Suprapubic skin (tissue), 4 donors: ENCODE results near the gene SFMBT1.

ENCODE experiments used
- CTCF ChIP-seq, 2 donors: fragments of 200-600 bp in 1 of 2; fragments of 450-650 bp in 1 of 2; sonication (generic) in 1 of 2; IDR thresholded peaks; one replicate each; pipeline ENCODE4 v1.5.1; 2016 to 2019; ENCODE audit warnings: antibody characterized with exemption in 2 of 2, mild to moderate bottlenecking in 1 of 2, moderate library complexity in 1 of 2
- EP300 ChIP-seq: sonication (generic); formaldehyde crosslinking; IDR thresholded peaks from one replicate; pipeline ENCODE4 v1.6.1; 2017; ENCODE audit warnings: antibody characterized with exemption
- POLR2A ChIP-seq, 2 donors: fragments of 450-650 bp; IDR thresholded peaks; one replicate each; pipeline ENCODE4 v1.6.1; 2017; ENCODE audit warnings: antibody characterized with exemption in 2 of 2, mild to moderate bottlenecking in 2 of 2, moderate library complexity in 2 of 2
- POLR2AphosphoS5 ChIP-seq, 3 donors: sonication (generic); formaldehyde crosslinking; IDR thresholded peaks; one replicate each; pipeline ENCODE4 v1.6.1; 2017; ENCODE audit warnings: antibody characterized with exemption in 3 of 3

DNA sequence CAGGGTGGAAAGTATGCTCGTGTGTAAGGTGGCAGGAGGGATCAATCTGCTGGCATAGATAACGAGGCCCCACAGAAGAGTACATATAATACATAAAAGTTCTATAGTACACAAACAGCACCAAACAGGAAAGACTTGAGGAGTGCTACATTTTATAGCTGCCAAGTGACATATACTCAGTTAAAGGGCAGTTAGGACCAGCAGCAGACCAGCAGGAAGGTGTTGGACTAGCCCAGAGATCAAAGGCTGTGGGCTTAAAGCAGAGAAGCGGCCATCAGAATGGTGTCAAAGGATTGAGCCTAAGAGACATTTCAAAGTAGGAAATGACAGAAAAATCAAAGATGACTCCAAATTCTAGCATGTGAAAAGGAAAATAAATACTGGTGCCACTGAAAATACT lies 34.5 kb downstream of the SFMBT1 start:
- TF ChIP-seq POLR2AphosphoS5 (IDR thresholded peaks at IDR 0.05) (no peak), EP300 (no peak), CTCF (IDR thresholded peaks at IDR 0.05) (no peak), POLR2A (IDR thresholded peaks at IDR 0.05) (no peak)
